Esophagus muscularis mucosa (tissue), 4 donors: ENCODE measurements around the gene RAB12. TPM values are rescaled to one million over a fixed set of nuclear protein-coding genes. Genes with fewer than 3 reads are reported as not detected.
A peak's percentile ranks its signal among the peaks of the same experiment; 100 is the strongest.

Source experiments
- DNase-seq: peaks from one replicate; pipeline ENCODE4 v3.0.0-alpha.2; 2017; ENCODE audit errors: extremely low spot score
- H3K27ac ChIP-seq, 4 donors: fragments of 200-600 bp; sonication (generic); replicated peaks in 1 of 4; 1 replicate in 3 of 4; 2 replicates in 1 of 4; pipeline ENCODE4 v1.5.1; 2016 to 2019; ENCODE audit warnings: mild to moderate bottlenecking in 1 of 4
- H3K27me3 ChIP-seq, 4 donors: fragments of 200-600 bp; sonication (generic); one replicate each; pipeline versions ENCODE4 v1.5.1 to v1.6.0; 2016 to 2019
- H3K36me3 ChIP-seq, 4 donors: fragments of 200-600 bp; sonication (generic); one replicate each; pipeline ENCODE4 v1.5.1; 2016 to 2019
- H3K4me1 ChIP-seq, 4 donors: fragments of 200-600 bp; sonication (generic); one replicate each; pipeline ENCODE4 v1.5.1; 2016 to 2019
- H3K4me3 ChIP-seq, 4 donors: fragments of 200-600 bp; sonication (generic); 1 replicate in 2 of 4; 2 replicates in 2 of 4; pipeline ENCODE4 v1.5.1; 2016 to 2019; ENCODE audit warnings: mild to moderate bottlenecking in 4 of 4, moderate library complexity in 1 of 4
- H3K9me3 ChIP-seq, 4 donors: fragments of 200-600 bp; sonication (generic); 1 replicate in 3 of 4; 2 replicates in 1 of 4; pipeline ENCODE4 v1.5.1; 2016 to 2019
- CTCF ChIP-seq, 3 experiments: fragments of 200-600 bp in 2 of 3; fragments of 450-650 bp in 1 of 3; sonication (generic) in 2 of 3; IDR thresholded peaks; one replicate each; pipeline ENCODE4 v1.5.1; 2017 to 2019; ENCODE audit warnings: antibody characterized with exemption in 3 of 3, mild to moderate bottlenecking in 2 of 3, moderate library complexity in 1 of 3
- EP300 ChIP-seq: sonication (generic); formaldehyde crosslinking; IDR thresholded peaks from one replicate; pipeline ENCODE4 v1.6.1; 2017; ENCODE audit warnings: antibody characterized with exemption
- POLR2A ChIP-seq: fragments of 450-650 bp; IDR thresholded peaks from one replicate; pipeline ENCODE4 v1.6.1; 2017; ENCODE audit warnings: antibody characterized with exemption, moderate library complexity, mild to moderate bottlenecking, low read depth
- POLR2AphosphoS5 ChIP-seq, 2 donors: sonication (generic); formaldehyde crosslinking; IDR thresholded peaks; one replicate each; pipeline ENCODE4 v1.6.1; 2017; ENCODE audit warnings: antibody characterized with exemption in 2 of 2
- WGBS: methylation state at CpG from one replicate; pipeline ENCODE4 v1.1.5; 2018; 5-methylcytosine and 5-hydroxymethylcytosine counted together
- intact Hi-C: fragments of 100-400 bp; cut with DNase I; formaldehyde crosslinking; loops from one replicate; pipeline ENCODE4 v1.15.1; 2023
- total RNA-seq, 4 donors: library from RNA; depleted of rRNA; stranded (reverse); fragments of >200 nt; gene quantifications; one replicate each; pipeline versions ENCODE4 v1.1.0 to v1.2.1, GENCODE V29; 2016

The RAB12 gene
- total RNA-seq, 4 donors from 2014 or later, result 61.0 to 76.3 (median 68.9) TPM

- intact Hi-C loops, result no loop called here
These were observed 5.3 kb upstream of the RAB12 start for GRCh38 chr18:8603663-8604520.

DNA sequence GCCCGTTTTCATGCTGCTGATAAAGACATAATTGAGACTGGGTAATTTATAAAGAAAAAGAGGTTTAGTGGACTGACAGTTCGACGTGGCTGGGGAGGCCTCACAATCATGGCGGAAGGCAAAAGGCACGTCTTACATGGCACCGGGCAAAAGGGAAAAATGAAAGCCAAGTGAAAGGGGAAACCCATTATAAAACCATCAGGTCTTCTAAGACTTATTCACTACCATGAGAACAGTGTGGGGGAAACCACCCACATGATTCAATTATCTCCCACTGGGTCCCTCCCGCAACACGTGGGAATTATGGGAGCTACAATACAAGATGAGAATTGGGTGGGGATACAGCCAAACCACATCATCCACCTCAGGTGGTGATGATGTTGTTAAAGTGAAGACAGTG, 3.3 kb upstream of the RAB12 start:
- intact Hi-C loops, result no loop called here
- no peaks in the 10 kb centered on the region for H3K9me3 ChIP-seq
- H3K4me3 ChIP-seq, result no peak overlapping the region
- H3K27ac ChIP-seq, result no peak overlapping the region
- 91% methylated on average over 8 of the region's 8 CpGs for WGBS
- no peak for TF ChIP-seq POLR2A
- TF ChIP-seq EP300, result no peak
- no peak for TF ChIP-seq CTCF (IDR thresholded peaks at IDR 0.05)
- no peak for TF ChIP-seq POLR2AphosphoS5 (IDR thresholded peaks at IDR 0.05)
- peaks cover 15 to 29% (median 24%) of the 10 kb centered on the region in 4 donors for H3K4me1 ChIP-seq
- no peak for DNase-seq
- H3K27me3 ChIP-seq, result no peaks in the 10 kb centered on the region
- no peaks in the 10 kb centered on the region for H3K36me3 ChIP-seq

More at GRCh38 chr18:8603663-8604520, 5.3 kb upstream of the RAB12 start:
- Histone ChIP-seq H3K27ac (no peak overlapping the region), H3K4me3 (peak overlapping the region in 2 of 4 donors; percentile 9 to 46), H3K9me3 (no peaks in the 10 kb centered on the region), H3K4me1 (peaks cover 7 to 16% (median 15%) of the 10 kb centered on the region in 4 donors), H3K36me3 (no peaks in the 10 kb centered on the region), H3K27me3 (no peaks in the 10 kb centered on the region)
- 70% methylated on average over 14 of the region's 14 CpGs for WGBS
- TF ChIP-seq POLR2AphosphoS5 (IDR thresholded peaks at IDR 0.05), result no peak
- TF ChIP-seq CTCF (IDR thresholded peaks at IDR 0.05), result no peak
- TF ChIP-seq POLR2A, result no peak
- TF ChIP-seq EP300, result no peak
- no peak for DNase-seq

DNA sequence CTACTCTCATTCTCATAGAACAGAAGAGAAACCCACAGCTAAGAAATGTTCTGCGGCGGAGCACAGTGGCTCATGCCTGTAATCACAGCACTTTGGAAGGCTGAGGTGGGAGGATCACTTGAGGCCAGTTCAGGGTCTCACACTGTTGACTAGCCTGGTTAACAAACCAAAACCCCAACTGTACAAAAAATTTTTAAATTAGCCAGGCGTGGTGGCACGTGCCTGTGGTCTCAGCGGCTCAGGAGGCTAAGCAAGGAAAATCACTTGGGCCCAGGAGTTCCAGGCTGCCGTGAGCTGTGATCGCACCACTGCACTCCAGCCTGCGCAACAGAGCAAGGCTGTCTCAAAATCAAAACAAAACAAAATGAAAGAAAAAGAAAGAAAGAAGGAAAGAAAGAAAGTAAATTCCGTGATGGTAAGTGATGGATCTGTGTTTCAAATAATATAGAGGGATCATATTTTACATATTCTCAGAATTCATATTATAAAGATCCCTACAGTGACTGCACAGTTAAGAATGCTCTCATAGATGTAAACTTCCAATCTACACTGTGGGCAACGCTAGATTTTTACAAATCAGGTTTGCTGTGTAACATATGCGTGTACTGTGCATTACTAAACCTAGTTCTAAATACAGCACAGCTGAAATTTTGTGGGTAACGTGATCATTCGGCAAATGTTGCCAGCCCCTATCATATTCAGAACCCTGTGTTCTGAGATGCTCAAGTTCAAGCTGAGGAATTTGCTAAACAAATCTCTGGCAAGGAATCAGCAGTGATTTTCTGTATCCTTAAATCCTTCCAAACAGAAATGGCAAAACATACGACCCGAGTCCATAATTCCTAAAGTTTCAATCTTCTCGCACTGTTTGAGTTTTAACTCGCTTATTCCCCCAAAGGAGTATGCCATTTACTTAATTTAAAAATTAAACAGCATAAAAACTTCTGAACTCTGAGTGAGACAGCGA, 1.2 kb upstream of the RAB12 start:
- intact Hi-C loops, result no loop called here

More for the DNA sequence above, 1.2 kb upstream of the RAB12 start:
- Histone ChIP-seq H3K36me3 (no peaks in the 10 kb centered on the region), H3K27me3 (no peaks in the 10 kb centered on the region), H3K27ac (peak overlapping the region; percentile 83 to 90 (median 87)), H3K9me3 (no peaks in the 10 kb centered on the region), H3K4me1 (peaks cover 33 to 50% (median 45%) of the 10 kb centered on the region in 4 donors), H3K4me3 (peak overlapping the region; percentile 84 to 90 (median 88))
- no peak for DNase-seq
- TF ChIP-seq POLR2A (no peak), CTCF (IDR thresholded peaks at IDR 0.05) (no peak), POLR2AphosphoS5 (IDR thresholded peaks at IDR 0.05) (no peak), EP300 (no peak)
- WGBS, result 65% methylated on average over 18 of the region's 18 CpGs
